SK-N-SH treated with all-trans-retinoic acid at 6 μM for 48 hours (cell line): Measurements from ENCODE around the gene HS3ST3B1.

Source experiments
- ATAC-seq: fragments of 200-7000 bp; cut with Tn5 transposase; 3 replicates; pipeline ENCODE4 v1.9.1; 2020; ENCODE audit warnings: mild to moderate bottlenecking, moderate library complexity
- BACH2 ChIP-seq: fragments of 250-450 bp; sonication (Bioruptor Pico); IDR thresholded peaks from 2 replicates; pipeline ENCODE4 v1.9.0; 2021; ENCODE audit warnings: mild to moderate bottlenecking, borderline replicate concordance
- CSDC2 ChIP-seq: fragments of 250-450 bp; sonication (Bioruptor Pico); IDR thresholded peaks from 2 replicates; pipeline ENCODE4 v1.5.0; 2020; ENCODE audit warnings: mild to moderate bottlenecking, moderate library complexity
- SNAI2 ChIP-seq: fragments of 250-450 bp; sonication (Bioruptor Pico); IDR thresholded peaks from 2 replicates; pipeline ENCODE4 v1.5.0; 2020; ENCODE audit warnings: mild to moderate bottlenecking, moderate library complexity
- TOX ChIP-seq: fragments of 250-450 bp; sonication (Bioruptor Pico); IDR thresholded peaks from 2 replicates; pipeline ENCODE4 v1.8.0; 2021; ENCODE audit warnings: mild to moderate bottlenecking, moderate library complexity, borderline replicate concordance
- ZC3H10 ChIP-seq: fragments of 250-450 bp; sonication (Bioruptor Pico); IDR thresholded peaks from 2 replicates; pipeline ENCODE4 v1.5.1; 2021; ENCODE audit warnings: mild to moderate bottlenecking, moderate library complexity
- ZFP3 ChIP-seq: fragments of 250-450 bp; sonication (Bioruptor Pico); IDR thresholded peaks from 2 replicates; pipeline ENCODE4 v1.5.0; 2020; ENCODE audit warnings: mild to moderate bottlenecking, moderate library complexity
- ZNF565 ChIP-seq: fragments of 450-650 bp; formaldehyde crosslinking; conservative IDR thresholded peaks from 2 replicates; pipeline ENCODE4 v1.5.0; 2020; ENCODE audit warnings: low read depth, mild to moderate bottlenecking, moderate library complexity
- ZNF70 ChIP-seq: fragments of 450-650 bp; formaldehyde crosslinking; IDR thresholded peaks from 2 replicates; pipeline ENCODE4 v1.5.0; 2020; ENCODE audit warnings: mild to moderate bottlenecking, moderate library complexity
- TF ChIP-seq, protein P1 (sequence below): fragments of 250-450 bp; sonication (Bioruptor Pico); IDR thresholded peaks from 2 replicates; pipeline ENCODE4 v1.5.1; 2020; ENCODE audit warnings: low read depth, mild to moderate bottlenecking, moderate library complexity
- TF ChIP-seq, protein P2 (sequence below): fragments of 250-450 bp; sonication (Bioruptor Pico); IDR thresholded peaks from 2 replicates; pipeline ENCODE4 v1.5.0; 2020; ENCODE audit warnings: mild to moderate bottlenecking, moderate library complexity
- TF ChIP-seq, protein P3 (sequence below): fragments of 250-450 bp; sonication (Bioruptor Pico); IDR thresholded peaks from 2 replicates; pipeline ENCODE4 v1.8.0; 2021; ENCODE audit warnings: low read depth, mild to moderate bottlenecking, moderate library complexity, borderline replicate concordance
- TF ChIP-seq, protein P4 (sequence below): fragments of 250-450 bp; sonication (Bioruptor Pico); IDR thresholded peaks from 2 replicates; pipeline ENCODE4 v1.8.0; 2020; ENCODE audit warnings: mild to moderate bottlenecking, moderate library complexity, borderline replicate concordance
- TF ChIP-seq, protein P5 (sequence below): fragments of 250-450 bp; sonication (Bioruptor Pico); IDR thresholded peaks from 2 replicates; pipeline ENCODE4 v1.5.1; 2021; ENCODE audit warnings: mild to moderate bottlenecking, moderate library complexity

HS3ST3B1 gene

DNA sequence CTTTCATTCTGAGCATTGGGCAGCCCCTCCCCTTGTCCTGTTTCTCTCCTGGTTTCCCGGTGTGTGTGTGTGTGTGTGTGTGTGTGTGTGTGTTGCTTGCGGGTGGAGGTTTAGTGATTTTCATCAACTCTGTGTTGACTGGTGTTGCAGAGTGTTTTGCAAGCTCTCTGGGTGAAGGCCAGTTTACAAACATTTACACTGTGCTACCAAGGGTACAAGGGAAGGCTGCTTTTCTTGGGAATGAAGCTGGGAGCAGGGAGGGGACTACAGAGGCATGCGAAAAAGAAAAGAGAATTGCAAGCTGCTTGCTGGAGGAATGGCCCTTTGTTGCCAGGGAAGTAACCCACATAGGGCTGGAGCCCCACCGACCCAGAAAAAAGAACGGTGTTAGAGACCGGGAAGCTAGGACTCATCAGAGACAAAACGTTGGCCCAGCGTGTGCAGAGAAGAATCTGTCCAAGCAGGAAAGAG, 29.6 kb downstream of the HS3ST3B1 start:
- no peak for TF ChIP-seq ZNF565
- TF ChIP-seq CSDC2 (CRISPR knock-in tag), result no peak
- no peak for TF ChIP-seq ZNF70 (CRISPR knock-in tag)
- no peak for TF ChIP-seq ZC3H10 (CRISPR knock-in tag)
- no peak for TF ChIP-seq SNAI2 (CRISPR knock-in tag)
- TF ChIP-seq TOX (CRISPR knock-in tag), result no peak
- TF ChIP-seq, protein P1, sequence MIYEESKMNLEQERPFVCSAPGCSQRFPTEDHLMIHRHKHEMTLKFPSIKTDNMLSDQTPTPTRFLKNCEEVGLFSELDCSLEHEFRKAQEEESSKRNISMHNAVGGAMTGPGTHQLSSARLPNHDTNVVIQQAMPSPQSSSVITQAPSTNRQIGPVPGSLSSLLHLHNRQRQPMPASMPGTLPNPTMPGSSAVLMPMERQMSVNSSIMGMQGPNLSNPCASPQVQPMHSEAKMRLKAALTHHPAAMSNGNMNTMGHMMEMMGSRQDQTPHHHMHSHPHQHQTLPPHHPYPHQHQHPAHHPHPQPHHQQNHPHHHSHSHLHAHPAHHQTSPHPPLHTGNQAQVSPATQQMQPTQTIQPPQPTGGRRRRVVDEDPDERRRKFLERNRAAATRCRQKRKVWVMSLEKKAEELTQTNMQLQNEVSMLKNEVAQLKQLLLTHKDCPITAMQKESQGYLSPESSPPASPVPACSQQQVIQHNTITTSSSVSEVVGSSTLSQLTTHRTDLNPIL (CRISPR knock-in tag), result no peak
- no peak for TF ChIP-seq BACH2 (CRISPR knock-in tag)
- TF ChIP-seq, protein P2, sequence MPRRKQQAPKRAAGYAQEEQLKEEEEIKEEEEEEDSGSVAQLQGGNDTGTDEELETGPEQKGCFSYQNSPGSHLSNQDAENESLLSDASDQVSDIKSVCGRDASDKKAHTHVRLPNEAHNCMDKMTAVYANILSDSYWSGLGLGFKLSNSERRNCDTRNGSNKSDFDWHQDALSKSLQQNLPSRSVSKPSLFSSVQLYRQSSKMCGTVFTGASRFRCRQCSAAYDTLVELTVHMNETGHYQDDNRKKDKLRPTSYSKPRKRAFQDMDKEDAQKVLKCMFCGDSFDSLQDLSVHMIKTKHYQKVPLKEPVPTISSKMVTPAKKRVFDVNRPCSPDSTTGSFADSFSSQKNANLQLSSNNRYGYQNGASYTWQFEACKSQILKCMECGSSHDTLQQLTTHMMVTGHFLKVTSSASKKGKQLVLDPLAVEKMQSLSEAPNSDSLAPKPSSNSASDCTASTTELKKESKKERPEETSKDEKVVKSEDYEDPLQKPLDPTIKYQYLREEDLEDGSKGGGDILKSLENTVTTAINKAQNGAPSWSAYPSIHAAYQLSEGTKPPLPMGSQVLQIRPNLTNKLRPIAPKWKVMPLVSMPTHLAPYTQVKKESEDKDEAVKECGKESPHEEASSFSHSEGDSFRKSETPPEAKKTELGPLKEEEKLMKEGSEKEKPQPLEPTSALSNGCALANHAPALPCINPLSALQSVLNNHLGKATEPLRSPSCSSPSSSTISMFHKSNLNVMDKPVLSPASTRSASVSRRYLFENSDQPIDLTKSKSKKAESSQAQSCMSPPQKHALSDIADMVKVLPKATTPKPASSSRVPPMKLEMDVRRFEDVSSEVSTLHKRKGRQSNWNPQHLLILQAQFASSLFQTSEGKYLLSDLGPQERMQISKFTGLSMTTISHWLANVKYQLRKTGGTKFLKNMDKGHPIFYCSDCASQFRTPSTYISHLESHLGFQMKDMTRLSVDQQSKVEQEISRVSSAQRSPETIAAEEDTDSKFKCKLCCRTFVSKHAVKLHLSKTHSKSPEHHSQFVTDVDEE (CRISPR knock-in tag), result no peak
- TF ChIP-seq, protein P3, sequence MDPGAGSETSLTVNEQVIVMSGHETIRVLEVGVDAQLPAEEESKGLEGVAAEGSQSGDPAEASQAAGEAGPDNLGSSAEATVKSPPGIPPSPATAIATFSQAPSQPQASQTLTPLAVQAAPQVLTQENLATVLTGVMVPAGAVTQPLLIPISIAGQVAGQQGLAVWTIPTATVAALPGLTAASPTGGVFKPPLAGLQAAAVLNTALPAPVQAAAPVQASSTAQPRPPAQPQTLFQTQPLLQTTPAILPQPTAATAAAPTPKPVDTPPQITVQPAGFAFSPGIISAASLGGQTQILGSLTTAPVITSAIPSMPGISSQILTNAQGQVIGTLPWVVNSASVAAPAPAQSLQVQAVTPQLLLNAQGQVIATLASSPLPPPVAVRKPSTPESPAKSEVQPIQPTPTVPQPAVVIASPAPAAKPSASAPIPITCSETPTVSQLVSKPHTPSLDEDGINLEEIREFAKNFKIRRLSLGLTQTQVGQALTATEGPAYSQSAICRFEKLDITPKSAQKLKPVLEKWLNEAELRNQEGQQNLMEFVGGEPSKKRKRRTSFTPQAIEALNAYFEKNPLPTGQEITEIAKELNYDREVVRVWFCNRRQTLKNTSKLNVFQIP (CRISPR knock-in tag), result no peak
- TF ChIP-seq, protein P4, sequence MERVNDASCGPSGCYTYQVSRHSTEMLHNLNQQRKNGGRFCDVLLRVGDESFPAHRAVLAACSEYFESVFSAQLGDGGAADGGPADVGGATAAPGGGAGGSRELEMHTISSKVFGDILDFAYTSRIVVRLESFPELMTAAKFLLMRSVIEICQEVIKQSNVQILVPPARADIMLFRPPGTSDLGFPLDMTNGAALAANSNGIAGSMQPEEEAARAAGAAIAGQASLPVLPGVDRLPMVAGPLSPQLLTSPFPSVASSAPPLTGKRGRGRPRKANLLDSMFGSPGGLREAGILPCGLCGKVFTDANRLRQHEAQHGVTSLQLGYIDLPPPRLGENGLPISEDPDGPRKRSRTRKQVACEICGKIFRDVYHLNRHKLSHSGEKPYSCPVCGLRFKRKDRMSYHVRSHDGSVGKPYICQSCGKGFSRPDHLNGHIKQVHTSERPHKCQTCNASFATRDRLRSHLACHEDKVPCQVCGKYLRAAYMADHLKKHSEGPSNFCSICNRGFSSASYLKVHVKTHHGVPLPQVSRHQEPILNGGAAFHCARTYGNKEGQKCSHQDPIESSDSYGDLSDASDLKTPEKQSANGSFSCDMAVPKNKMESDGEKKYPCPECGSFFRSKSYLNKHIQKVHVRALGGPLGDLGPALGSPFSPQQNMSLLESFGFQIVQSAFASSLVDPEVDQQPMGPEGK (CRISPR knock-in tag), result no peak
- no peak for ATAC-seq

DNA sequence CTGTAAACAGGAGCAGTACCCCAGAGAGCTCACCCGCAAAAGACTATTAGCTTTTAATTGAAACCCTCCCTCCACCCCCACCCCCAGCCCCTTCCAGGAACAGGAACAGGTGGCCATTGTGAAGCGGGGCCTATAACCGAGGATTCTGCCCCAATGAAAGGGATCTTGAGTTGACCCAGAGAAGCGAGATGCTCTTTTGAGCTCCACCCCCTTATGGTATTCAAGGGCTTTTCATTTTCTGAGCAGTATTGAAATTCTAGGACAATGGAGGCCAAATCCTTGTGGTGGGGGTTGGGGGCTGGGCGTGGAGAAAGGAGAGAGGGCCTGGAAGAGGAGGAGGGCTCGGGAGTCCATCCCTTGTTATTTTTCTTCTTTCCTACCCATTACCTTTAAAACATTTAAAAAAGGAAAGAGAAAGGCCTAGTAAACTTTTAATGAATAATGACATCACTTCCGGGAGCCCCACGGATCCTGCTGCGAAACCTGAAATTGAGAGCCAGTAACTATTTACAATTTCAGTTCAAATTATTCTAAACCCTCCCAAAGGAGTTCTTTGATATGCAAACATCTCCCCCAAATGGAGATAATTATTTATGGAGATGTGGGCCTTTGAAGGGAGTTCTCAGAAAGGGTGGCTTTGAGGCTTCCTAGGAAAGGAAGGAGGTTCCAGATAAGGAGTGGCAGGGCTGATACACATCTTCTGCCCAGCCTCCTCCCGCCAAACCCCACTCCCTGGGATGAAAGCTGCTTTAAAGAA, 30.5 kb downstream of the HS3ST3B1 start:
- no peak for ATAC-seq
- TF ChIP-seq, protein P5, sequence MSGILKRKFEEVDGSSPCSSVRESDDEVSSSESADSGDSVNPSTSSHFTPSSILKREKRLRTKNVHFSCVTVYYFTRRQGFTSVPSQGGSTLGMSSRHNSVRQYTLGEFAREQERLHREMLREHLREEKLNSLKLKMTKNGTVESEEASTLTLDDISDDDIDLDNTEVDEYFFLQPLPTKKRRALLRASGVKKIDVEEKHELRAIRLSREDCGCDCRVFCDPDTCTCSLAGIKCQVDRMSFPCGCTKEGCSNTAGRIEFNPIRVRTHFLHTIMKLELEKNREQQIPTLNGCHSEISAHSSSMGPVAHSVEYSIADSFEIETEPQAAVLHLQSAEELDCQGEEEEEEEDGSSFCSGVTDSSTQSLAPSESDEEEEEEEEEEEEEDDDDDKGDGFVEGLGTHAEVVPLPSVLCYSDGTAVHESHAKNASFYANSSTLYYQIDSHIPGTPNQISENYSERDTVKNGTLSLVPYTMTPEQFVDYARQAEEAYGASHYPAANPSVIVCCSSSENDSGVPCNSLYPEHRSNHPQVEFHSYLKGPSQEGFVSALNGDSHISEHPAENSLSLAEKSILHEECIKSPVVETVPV (CRISPR knock-in tag), result no peak
- TF ChIP-seq, protein P3 (CRISPR knock-in tag), result no peak
- no peak for TF ChIP-seq ZNF565
- TF ChIP-seq, protein P4 (CRISPR knock-in tag), result no peak

DNA sequence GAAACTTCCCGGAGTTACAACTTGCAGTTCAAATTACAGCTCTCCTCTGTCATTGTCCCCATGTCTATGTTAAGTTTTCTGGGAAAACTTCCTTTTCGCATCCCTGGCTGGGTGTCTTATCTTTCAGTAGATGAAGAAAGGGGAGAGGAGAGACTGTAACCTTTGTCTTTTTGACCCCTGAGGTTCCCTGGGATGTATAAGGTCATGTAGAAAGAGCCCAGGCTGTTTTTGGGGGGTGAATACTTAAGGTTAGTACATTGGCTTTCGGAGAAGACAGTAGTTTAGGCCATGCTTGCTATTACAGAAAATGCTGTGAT, 31.1 kb downstream of the HS3ST3B1 start:
- ATAC-seq, result no peak
- TF ChIP-seq ZFP3 (CRISPR knock-in tag), result no peak
